SW480 (cell line): Measurements from ENCODE around the gene DCDC2C.

Experiments used
- DNase-seq: peaks from one replicate; pipeline ENCODE4 v3.0.0-alpha.2; 2016; ENCODE audit warnings: low spot score

Gene DCDC2C

DNA sequence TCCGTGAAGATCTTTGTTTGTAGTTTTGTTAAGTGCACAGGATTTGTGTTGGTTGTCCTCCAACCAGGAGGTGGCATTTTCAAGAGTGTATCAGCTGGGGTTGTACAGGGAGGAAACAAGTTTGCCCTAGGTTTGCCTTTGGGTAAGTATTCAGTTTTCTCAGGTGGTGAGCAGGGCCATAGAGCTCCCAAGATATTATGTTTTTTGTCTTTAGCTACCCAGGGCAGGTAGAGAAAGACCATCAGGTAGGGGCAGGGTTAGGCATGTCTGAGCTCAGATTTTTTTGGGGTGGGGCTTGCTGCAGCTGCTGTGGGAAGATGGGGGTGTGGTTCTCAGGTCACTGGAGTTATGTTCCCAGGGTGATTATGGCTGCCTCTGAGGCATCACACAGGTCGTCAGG, 191.6 kb downstream of the DCDC2C start:
- no peak for DNase-seq
